ENCODE results near the gene VPS4B.

DNA sequence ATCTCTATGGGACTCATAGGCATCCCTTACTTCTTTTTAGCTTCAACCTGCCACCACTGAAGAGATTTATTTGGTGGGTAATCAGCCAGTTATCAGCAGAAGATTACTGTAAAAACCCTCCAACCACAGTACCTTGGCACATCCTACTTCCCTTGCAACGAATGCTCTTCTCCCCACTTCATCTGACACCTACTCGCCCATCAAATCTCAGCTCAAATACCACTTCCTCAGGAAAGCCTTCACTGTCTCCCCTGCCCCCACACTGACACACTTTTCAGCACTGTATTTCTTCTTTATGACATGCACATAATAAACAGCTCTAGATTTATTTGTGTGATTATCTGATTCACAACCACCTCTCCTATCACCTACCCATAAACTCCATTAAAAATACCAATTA lies 58.3 kb downstream of the VPS4B start:
- TF ChIP-seq POLR2AphosphoS5 (IDR thresholded peaks at IDR 0.05) (no peak), CTCF (IDR thresholded peaks at IDR 0.05) (no peak)

All from breast epithelium (tissue), 3 donors.